Uterus (tissue), 2 donors: ENCODE measurements around the gene RAB14.

Experiments used
- CTCF ChIP-seq, 4 experiments: fragments of 200-600 bp in 2 of 4; fragments of 450-650 bp in 2 of 4; sonication (generic) in 2 of 4; IDR thresholded peaks; one replicate each; pipeline ENCODE4 v1.5.1; 2016 to 2019; ENCODE audit warnings: antibody characterized with exemption in 4 of 4, mild to moderate bottlenecking in 2 of 4, moderate library complexity in 1 of 4
- POLR2A ChIP-seq, 2 donors: fragments of 450-650 bp; IDR thresholded peaks; one replicate each; pipeline ENCODE4 v1.6.1; 2016; ENCODE audit warnings: antibody characterized with exemption in 2 of 2, mild to moderate bottlenecking in 1 of 2, moderate library complexity in 1 of 2

- TF ChIP-seq CTCF (IDR thresholded peaks at IDR 0.05) (no peak), POLR2A (IDR thresholded peaks at IDR 0.05) (no peak)
Measured at GRCh38 chr9:121185178-121185745, 16.4 kb downstream of the RAB14 start.
